LNCaP clone FGC (cell line): ENCODE results near the gene SCAMP4.
A peak's percentile ranks its signal among the peaks of the same experiment; 100 is the strongest.

Source experiments
- DNase-seq: peaks from one replicate; pipeline ENCODE4 v3.0.0-alpha.2; 2011; ENCODE audit warnings: low read depth
- H3K4me3 ChIP-seq: 2 replicates; pipeline ENCODE4 v1.5.1; 2011; ENCODE audit warnings: mild to moderate bottlenecking, low read depth, low read length, control low read depth
- CTCF ChIP-seq: IDR thresholded peaks from 2 replicates; pipeline ENCODE4 v1.5.1; 2012; ENCODE audit warnings: mild to moderate bottlenecking; ENCODE audit not compliant: control insufficient read depth, insufficient read depth; ENCODE audit errors: extremely low read depth

SCAMP4 gene

DNA sequence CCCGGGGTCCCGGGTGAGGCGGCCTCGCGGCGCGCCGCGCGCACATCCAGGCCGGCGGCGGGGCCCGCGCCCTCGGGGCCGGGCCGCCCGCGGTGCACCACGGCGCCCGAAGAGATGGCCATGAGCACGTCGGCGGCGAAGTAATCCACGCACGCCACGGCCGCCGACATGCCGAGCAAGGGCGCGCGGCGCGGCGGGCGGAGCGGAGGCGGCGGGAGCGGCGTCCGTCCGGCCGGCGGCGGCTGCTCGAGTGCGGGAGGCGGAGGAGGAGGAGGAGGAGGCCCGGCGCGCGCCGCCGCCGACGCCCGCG lies 41.9 kb upstream of the SCAMP4 start, which contains the start of gene KLF16:
TSS of gene KLF16 (minus strand) at position 252 of the 310 bp plus-strand sequence. CDS start at position 170, 82 bp downstream.
- H3K4me3 ChIP-seq = peak within 1 kb of the TSS; percentile 84
- no peak for TF ChIP-seq CTCF
- no peak for DNase-seq

GRCh38 chr19:1863638-1864479 lies 41.3 kb upstream of the SCAMP4 start:
- H3K4me3 ChIP-seq = peak overlapping the region; percentile 84
- DNase-seq = peak; percentile 67
- no peak for TF ChIP-seq CTCF

- DNase-seq = no peak
- peak overlapping the region; percentile 84 for H3K4me3 ChIP-seq
- TF ChIP-seq CTCF = peak; percentile 80
Measured at GRCh38 chr19:1864480-1865171, 40.6 kb upstream of the SCAMP4 start.

GRCh38 chr19:1865172-1866010 lies 39.8 kb upstream of the SCAMP4 start:
- H3K4me3 ChIP-seq = peak overlapping the region; percentile 84
- TF ChIP-seq CTCF = no peak
- no peak for DNase-seq

- no peak for DNase-seq
- no peak for TF ChIP-seq CTCF
- H3K4me3 ChIP-seq = no peak overlapping the region
Measured at GRCh38 chr19:1866693-1867348, 38.4 kb upstream of the SCAMP4 start.

GRCh38 chr19:1867349-1867724 lies 37.9 kb upstream of the SCAMP4 start:
- no peak for DNase-seq
- TF ChIP-seq CTCF = no peak
- no peak overlapping the region for H3K4me3 ChIP-seq
